Measurements from ENCODE around the gene NELL1. TPM values are rescaled to one million over a fixed set of nuclear protein-coding genes. Genes with fewer than 3 reads are reported as not detected.

The NELL1 gene
- polyA plus RNA-seq, 1 of the 3 experiments (the other 2 are of a cell fraction), result not detected

GRCh38 chr11:21553795-21554194 is 884.4 kb downstream of the NELL1 start:
- no peaks in the 10 kb centered on the region for H4K20me1 ChIP-seq (ENCODE audit: insufficient read depth)
- CTCF ChIA-PET, result interaction anchor here (0.9 kb wide), 1 partner anchor 15 kb away, joined by 3 read pairs; no protein-coding TSS in a partner anchor
- POLR2A ChIA-PET, result no interaction called here
- H3K4me2 ChIP-seq, result no peak overlapping the region
- no peaks in the 10 kb centered on the region for H3K79me2 ChIP-seq (ENCODE audit: insufficient read depth)
- H3K36me3 ChIP-seq (replicated peaks in 1 of 2; ENCODE audit: control insufficient read depth in 1 of 2, insufficient read depth in 2 of 2, low read length in 1 of 2), result no peaks in the 10 kb centered on the region
- H2AFZ ChIP-seq (ENCODE audit: low read depth), result no peak overlapping the region
- H3K27ac ChIP-seq (ENCODE audit: low read depth in 2 of 2, low read length in 1 of 2), result peak overlapping the region in 1 of 2 experiments; percentile 98; a peak in 1 of 4 replicates
- no peaks in the 10 kb centered on the region for H3K9me2 ChIP-seq
- H3K9ac ChIP-seq, result no peak overlapping the region
- no peak for DNase-seq
- WGBS (ENCODE audit: low lambda C conversion rate), result 16% methylated on average over 1 of the region's 1 CpG
- H3K4me1 ChIP-seq (ENCODE audit: control insufficient read depth in 1 of 2, insufficient read depth in 2 of 2, low read depth in 1 of 2, low read length in 1 of 2), result peaks cover 0 to 20% of the 10 kb centered on the region in 2 experiments; a peak in 2 of 4 replicates
- no peaks in the 10 kb centered on the region for H3F3A ChIP-seq (replicated peaks; ENCODE audit: insufficient read depth)
- no peaks in the 10 kb centered on the region for H3K27me3 ChIP-seq (ENCODE audit: insufficient read depth)
- no peak for TF ChIP-seq SIN3A (IDR thresholded peaks at IDR 0.05; ENCODE audit: borderline replicate concordance, low read depth, low read length)
- no peak for TF ChIP-seq EP300 (IDR thresholded peaks at IDR 0.05; ENCODE audit: borderline replicate concordance in 1 of 2, low read depth in 1 of 2, low read length in 1 of 2)
- no peak for TF ChIP-seq GATA2 (CRISPR knock-in tag; IDR thresholded peaks at IDR 0.05)
- no peak for TF ChIP-seq MXI1 (IDR thresholded peaks at IDR 0.05; ENCODE audit: low read depth, low read length)
- TF ChIP-seq EZH2phosphoT487 (IDR thresholded peaks at IDR 0.05; ENCODE audit: borderline replicate concordance, low read depth), result no peak
- TF ChIP-seq FOSL2 (IDR thresholded peaks at IDR 0.05; ENCODE audit: borderline replicate concordance, low read depth), result no peak
- TF ChIP-seq RAD21 (IDR thresholded peaks at IDR 0.05; ENCODE audit: low read length), result no peak
- no peak for TF ChIP-seq GABPA (IDR thresholded peaks at IDR 0.05; ENCODE audit: low read depth)
- no peak overlapping the region for H3K4me3 ChIP-seq (ENCODE audit: low read depth in 2 of 2, low read length in 1 of 2)
- H3K9me3 ChIP-seq, result no peaks in the 10 kb centered on the region

GRCh38 chr11:21554284-21554683 is 884.9 kb downstream of the NELL1 start:
- POLR2A ChIA-PET, result no interaction called here
- CTCF ChIA-PET, result interaction anchor here (2.2 kb wide), 1 partner anchor 43 kb away, joined by 7 read pairs; no protein-coding TSS in a partner anchor
- Histone ChIP-seq H3K4me3 (ENCODE audit: low read depth in 2 of 2, low read length in 1 of 2) (no peak overlapping the region), H3K27ac (ENCODE audit: low read depth in 2 of 2, low read length in 1 of 2) (peak overlapping the region in 1 of 2 experiments; percentile 98; a peak in 2 of 4 replicates), H3K9me3 (no peaks in the 10 kb centered on the region), H3K36me3 (replicated peaks in 1 of 2; ENCODE audit: control insufficient read depth in 1 of 2, insufficient read depth in 2 of 2, low read length in 1 of 2) (no peaks in the 10 kb centered on the region), H3K9ac (no peak overlapping the region), H3K4me1 (ENCODE audit: control insufficient read depth in 1 of 2, insufficient read depth in 2 of 2, low read depth in 1 of 2, low read length in 1 of 2) (peaks cover 0 to 20% of the 10 kb centered on the region in 2 experiments; a peak in 2 of 4 replicates), H3K79me2 (ENCODE audit: insufficient read depth) (no peaks in the 10 kb centered on the region), H3F3A (replicated peaks; ENCODE audit: insufficient read depth) (no peaks in the 10 kb centered on the region), H3K27me3 (ENCODE audit: insufficient read depth) (no peaks in the 10 kb centered on the region), H2AFZ (ENCODE audit: low read depth) (no peak overlapping the region), H4K20me1 (ENCODE audit: insufficient read depth) (no peaks in the 10 kb centered on the region), H3K4me2 (no peak overlapping the region), H3K9me2 (no peaks in the 10 kb centered on the region)
- DNase-seq, result no peak
- WGBS (ENCODE audit: low lambda C conversion rate), result 19% methylated on average over 3 of the region's 3 CpGs
- TF ChIP-seq REST (IDR thresholded peaks at IDR 0.05; ENCODE audit: low read depth, low read length), result no peak
- no peak for TF ChIP-seq PBX3 (IDR thresholded peaks at IDR 0.05)
- no peak for TF ChIP-seq RXRA (IDR thresholded peaks at IDR 0.05; ENCODE audit: borderline replicate concordance, low read depth)
- TF ChIP-seq GATA2 (CRISPR knock-in tag; IDR thresholded peaks at IDR 0.05), result no peak; the same call in 1 of the 2 replicates
- TF ChIP-seq MEF2A (IDR thresholded peaks at IDR 0.05; ENCODE audit: borderline replicate concordance, low read depth), result no peak
- TF ChIP-seq MXI1 (IDR thresholded peaks at IDR 0.05; ENCODE audit: low read depth, low read length), result no peak
- TF ChIP-seq RCOR1 (IDR thresholded peaks at IDR 0.05; ENCODE audit: low read length), result no peak
- TF ChIP-seq USF1 (IDR thresholded peaks at IDR 0.05; ENCODE audit: borderline replicate concordance, low read depth), result no peak
- no peak for TF ChIP-seq YY1 (IDR thresholded peaks at IDR 0.05; ENCODE audit: low read depth)
- no peak for TF ChIP-seq GABPA (IDR thresholded peaks at IDR 0.05; ENCODE audit: low read depth)
- no peak for TF ChIP-seq CHD2 (IDR thresholded peaks at IDR 0.05; ENCODE audit: low read length, partially characterized antibody)
- TF ChIP-seq SMC3 (IDR thresholded peaks at IDR 0.05; ENCODE audit: low read depth, low read length), result no peak
- no peak for TF ChIP-seq POLR2AphosphoS5 (IDR thresholded peaks at IDR 0.05; ENCODE audit: low read depth, low read length)
- TF ChIP-seq TAF1 (IDR thresholded peaks at IDR 0.05; ENCODE audit: borderline replicate concordance, low read depth, low read length), result no peak
- no peak for TF ChIP-seq JUND (IDR thresholded peaks at IDR 0.05)
- TF ChIP-seq EZH2phosphoT487 (IDR thresholded peaks at IDR 0.05; ENCODE audit: borderline replicate concordance, low read depth), result no peak
- no peak for TF ChIP-seq FOXM1 (IDR thresholded peaks at IDR 0.05; ENCODE audit: low read depth)
- no peak for TF ChIP-seq NFIC (IDR thresholded peaks at IDR 0.05; ENCODE audit: borderline replicate concordance)
